ENCODE measurements around the gene ENC1.
"Not testable (repeated sequence)": the region's sequence is repeated elsewhere in the genome, so short reads cannot be mapped to it uniquely, and the experiment has no call there.

ENC1 gene

GRCh38 chr5:74640450-74640953, at the start of gene ENC1:
Gene ENC1, minus strand, starts transcription at chr5:74640728. Its CDS starts 4,243 bp downstream, at chr5:74636485.
- Histone ChIP-seq H3K27me3 (peaks cover 15% of the 10 kb centered on the region), H3K36me3 (peaks cover 7% of the 10 kb centered on the region), H3K4me3 (ENCODE audit: low read depth in 1 of 2, low read length in 1 of 2) (peak within 1 kb of the TSS; percentile 72 to 74), H3K27ac (peak within 1 kb of the TSS; percentile 80), H3K4me1 (ENCODE audit: control insufficient read depth in 1 of 2, insufficient read depth in 1 of 2, low read depth in 1 of 2, low read length in 1 of 2) (peaks cover 60 to 76% of the 10 kb centered on the region in 2 experiments), H3K9me3 (no peaks in the 10 kb centered on the region)
- TF ChIP-seq CTCF (IDR thresholded peaks at IDR 0.05), result peak; percentile 62

GRCh38 chr5:74686962-74687751, 46.6 kb upstream of the ENC1 start:
- Histone ChIP-seq H3K4me3 (ENCODE audit: low read depth in 1 of 2, low read length in 1 of 2) (no peak overlapping the region), H3K36me3 (peaks cover 29% of the 10 kb centered on the region), H3K9me3 (no peaks in the 10 kb centered on the region), H3K27me3 (peaks cover 11% of the 10 kb centered on the region), H3K4me1 (ENCODE audit: control insufficient read depth in 1 of 2, insufficient read depth in 1 of 2, low read depth in 1 of 2, low read length in 1 of 2) (peaks cover 15 to 20% of the 10 kb centered on the region in 2 experiments), H3K27ac (peak overlapping the region; percentile 82)
- TF ChIP-seq CTCF (IDR thresholded peaks at IDR 0.05), result no peak

GRCh38 chr5:74685979-74686631, 45.6 kb upstream of the ENC1 start:
- no peak for TF ChIP-seq CTCF (IDR thresholded peaks at IDR 0.05)
- Histone ChIP-seq H3K9me3 (no peaks in the 10 kb centered on the region), H3K27me3 (peaks cover 19% of the 10 kb centered on the region), H3K27ac (peak overlapping the region; percentile 82), H3K4me1 (ENCODE audit: control insufficient read depth in 1 of 2, insufficient read depth in 1 of 2, low read depth in 1 of 2, low read length in 1 of 2) (peaks cover 15 to 20% of the 10 kb centered on the region in 2 experiments), H3K4me3 (ENCODE audit: low read depth in 1 of 2, low read length in 1 of 2) (peak overlapping the region; percentile 81 to 87), H3K36me3 (peaks cover 20% of the 10 kb centered on the region)

- peak within 1 kb of the TSS; percentile 82 for H3K27ac ChIP-seq
- peak within 1 kb of the TSS; percentile 81 to 87 for H3K4me3 ChIP-seq (ENCODE audit: low read depth in 1 of 2, low read length in 1 of 2)
- peaks cover 29% of the 10 kb centered on the region for H3K27me3 ChIP-seq
- peaks cover 15 to 20% of the 10 kb centered on the region in 2 experiments for H3K4me1 ChIP-seq (ENCODE audit: control insufficient read depth in 1 of 2, insufficient read depth in 1 of 2, low read depth in 1 of 2, low read length in 1 of 2)
- H3K9me3 ChIP-seq, result no peaks in the 10 kb centered on the region
- H3K36me3 ChIP-seq, result peaks cover 13% of the 10 kb centered on the region
- TF ChIP-seq CTCF (IDR thresholded peaks at IDR 0.05), result peak; percentile 18
Observed at GRCh38 chr5:74684900-74685851, 44.6 kb upstream of the ENC1 start, which contains the start of gene HEXB. Gene HEXB, plus strand, starts transcription at chr5:74685233. Its CDS starts 28 bp downstream, at chr5:74685261.

GRCh38 chr5:74679966-74680365, 39.4 kb upstream of the ENC1 start:
- no peak for TF ChIP-seq CTCF (IDR thresholded peaks at IDR 0.05)
- peaks cover 0 to 3% of the 10 kb centered on the region in 2 experiments for H3K4me1 ChIP-seq (ENCODE audit: control insufficient read depth in 1 of 2, insufficient read depth in 1 of 2, low read depth in 1 of 2, low read length in 1 of 2)
- H3K36me3 ChIP-seq, result no peaks in the 10 kb centered on the region
- no peak overlapping the region for H3K4me3 ChIP-seq (ENCODE audit: low read depth in 1 of 2, low read length in 1 of 2)
- peaks cover 32% of the 10 kb centered on the region for H3K27me3 ChIP-seq
- no peak overlapping the region for H3K27ac ChIP-seq
- no peaks in the 10 kb centered on the region for H3K9me3 ChIP-seq

- H3K4me3 ChIP-seq (ENCODE audit: low read depth in 1 of 2, low read length in 1 of 2); H3K27ac ChIP-seq; H3K9me3 ChIP-seq; H3K4me1 ChIP-seq (ENCODE audit: control insufficient read depth in 1 of 2, insufficient read depth in 1 of 2, low read depth in 1 of 2, low read length in 1 of 2); H3K36me3 ChIP-seq: not testable (repeated sequence)
- peaks cover 32% of the 10 kb centered on the region for H3K27me3 ChIP-seq
Observed at GRCh38 chr5:74679300-74679699, 38.8 kb upstream of the ENC1 start.

- H3K4me3 ChIP-seq (ENCODE audit: low read depth in 1 of 2, low read length in 1 of 2); H3K9me3 ChIP-seq; H3K4me1 ChIP-seq (ENCODE audit: control insufficient read depth in 1 of 2, insufficient read depth in 1 of 2, low read depth in 1 of 2, low read length in 1 of 2); H3K27ac ChIP-seq; H3K36me3 ChIP-seq: not testable (repeated sequence)
- H3K27me3 ChIP-seq, result peaks cover 30% of the 10 kb centered on the region
Observed at GRCh38 chr5:74678123-74678522, 37.6 kb upstream of the ENC1 start.
